Measurements from ENCODE around the gene XRCC3.

XRCC3 gene

GRCh38 chr14:103715052-103716000 is at the start of gene XRCC3, which contains the start of gene ZFYVE21:
TSS of gene XRCC3 (minus strand) at chr14:103715451. CDS start at chr14:103711087, 4,364 bp downstream.
TSS of gene ZFYVE21 (plus strand) at chr14:103715810. CDS start at chr14:103715842, 32 bp downstream.
- TF ChIP-seq ZNF274 (IDR thresholded peaks at IDR 0.05; ENCODE audit: low read depth, low read length) = no peak
- peak within 1 kb of the TSS; percentile 88 for H3K4me3 ChIP-seq (ENCODE audit: low read length)

- no peak for TF ChIP-seq ZNF274 (IDR thresholded peaks at IDR 0.05; ENCODE audit: low read depth, low read length)
- H3K4me3 ChIP-seq (ENCODE audit: low read length) = no peak overlapping the region
These were observed 48.7 kb upstream of the XRCC3 start for GRCh38 chr14:103763730-103764488.

- H3K4me3 ChIP-seq (ENCODE audit: low read length) = no peak overlapping the region
- no peak for TF ChIP-seq ZNF274 (IDR thresholded peaks at IDR 0.05; ENCODE audit: low read depth, low read length)
These were observed 47.3 kb upstream of the XRCC3 start for GRCh38 chr14:103762541-103762940.

GRCh38 chr14:103762036-103762435 is 46.8 kb upstream of the XRCC3 start:
- no peak overlapping the region for H3K4me3 ChIP-seq (ENCODE audit: low read length)
- TF ChIP-seq ZNF274 (IDR thresholded peaks at IDR 0.05; ENCODE audit: low read depth, low read length) = no peak

GRCh38 chr14:103758059-103758776 is 43.0 kb upstream of the XRCC3 start:
- no peak for TF ChIP-seq ZNF274 (IDR thresholded peaks at IDR 0.05; ENCODE audit: low read depth, low read length)
- H3K4me3 ChIP-seq (ENCODE audit: low read length) = no peak overlapping the region

GRCh38 chr14:103755060-103755459 is 39.8 kb upstream of the XRCC3 start:
- no peak overlapping the region for H3K4me3 ChIP-seq (ENCODE audit: low read length)
- TF ChIP-seq ZNF274 (IDR thresholded peaks at IDR 0.05; ENCODE audit: low read depth, low read length) = no peak

- TF ChIP-seq ZNF274 (IDR thresholded peaks at IDR 0.05; ENCODE audit: low read depth, low read length) = no peak
- H3K4me3 ChIP-seq (ENCODE audit: low read length) = no peak overlapping the region
These were observed 38.5 kb upstream of the XRCC3 start for GRCh38 chr14:103753774-103754173.

- no peak for TF ChIP-seq ZNF274 (IDR thresholded peaks at IDR 0.05; ENCODE audit: low read depth, low read length)
- H3K4me3 ChIP-seq (ENCODE audit: low read length) = no peak overlapping the region
These were observed 34.6 kb upstream of the XRCC3 start for GRCh38 chr14:103749860-103750259.

GRCh38 chr14:103749452-103749851 is 34.2 kb upstream of the XRCC3 start:
- TF ChIP-seq ZNF274 (IDR thresholded peaks at IDR 0.05; ENCODE audit: low read depth, low read length) = no peak
- no peak overlapping the region for H3K4me3 ChIP-seq (ENCODE audit: low read length)

- no peak for TF ChIP-seq ZNF274 (IDR thresholded peaks at IDR 0.05; ENCODE audit: low read depth, low read length)
- H3K4me3 ChIP-seq (ENCODE audit: low read length) = no peak overlapping the region
These were observed 33.2 kb upstream of the XRCC3 start for GRCh38 chr14:103748534-103748857.

- no peak overlapping the region for H3K4me3 ChIP-seq (ENCODE audit: low read length)
- no peak for TF ChIP-seq ZNF274 (IDR thresholded peaks at IDR 0.05; ENCODE audit: low read depth, low read length)
These were observed 31.4 kb upstream of the XRCC3 start for GRCh38 chr14:103746701-103747100.

- H3K4me3 ChIP-seq (ENCODE audit: low read length) = no peak overlapping the region
- no peak for TF ChIP-seq ZNF274 (IDR thresholded peaks at IDR 0.05; ENCODE audit: low read depth, low read length)
These were observed 30.2 kb upstream of the XRCC3 start for GRCh38 chr14:103745424-103745823.

GRCh38 chr14:103744621-103745395 is 29.6 kb upstream of the XRCC3 start:
- no peak for TF ChIP-seq ZNF274 (IDR thresholded peaks at IDR 0.05; ENCODE audit: low read depth, low read length)
- H3K4me3 ChIP-seq (ENCODE audit: low read length) = no peak overlapping the region

All from GM08714 (cell line).